K562 (cell line): ENCODE results near the gene TMEM184B. TPM values are rescaled to one million over a fixed set of nuclear protein-coding genes. Genes with fewer than 3 reads are reported as not detected.

Experiments
- ATAC-seq: fragments of 200-7000 bp; cut with Tn5 transposase; 3 replicates; pipeline ENCODE4 v1.9.1; 2020; ENCODE audit warnings: moderate library complexity
- BruUV-seq: library from RNA; stranded (reverse); fragments of 400-500 nt; replicated peaks from 2 replicates; lab custom pipeline; 2021; lab: Mats Ljungman, UMichigan
- CTCF ChIA-PET: fragments of 300-600 bp; formaldehyde crosslinking; extraction: SDS; loops from one replicate; lab custom pipeline; 2021; ENCODE audit warnings: low intra/inter-chr PET ratio; lab: Yijun Ruan, JAX
- POLR2A ChIA-PET: fragments of 300-600, 350-650 bp; sonication (Branson Sonifier 250); formaldehyde crosslinking; extraction: SDS; loops from one replicate; lab custom pipeline; 2021; ENCODE audit warnings: antibody characterized with exemption, inconsistent platforms; lab: Yijun Ruan, JAX
- DNase-seq, 4 experiments: peaks; one replicate each; pipeline versions ENCODE4 v3.0.0 to v3.0.0-alpha.2; 2011 to 2018; ENCODE audit warnings: low spot score in 3 of 4, mixed read lengths in 3 of 4; ENCODE audit errors: extremely low read depth in 1 of 4
- FAIRE-seq: peaks from 2 replicates; lab custom pipeline; 2011; peaks lifted over from hg19 to GRCh38; lab: Jason Lieb, UNC
- H2AFZ ChIP-seq: 2 replicates; pipeline ENCODE4 v1.6.0; 2011; ENCODE audit warnings: low read depth, low read length, control low read depth, inconsistent platforms
- H3K27ac ChIP-seq: fragments of 200-600 bp; 3 replicates; pipeline ENCODE4 v1.8.0; 2011; ENCODE audit warnings: low read depth, mild to moderate bottlenecking, control low read depth, inconsistent platforms, low read length, moderate library complexity, mixed read lengths; ENCODE audit errors: extremely low read depth
- H3K27me3 ChIP-seq, 2 experiments: fragments of 300-600 bp in 1 of 2; 2 replicates in 1 of 2; 3 replicates in 1 of 2; pipeline versions ENCODE4 v1.6.0 to v1.8.0; 2011; ENCODE audit warnings: inconsistent platforms in 2 of 2, low read length in 2 of 2, mild to moderate bottlenecking in 1 of 2, mixed read lengths in 1 of 2, moderate library complexity in 1 of 2; ENCODE audit not compliant: control insufficient read depth in 2 of 2, insufficient read depth in 2 of 2
- H3K36me3 ChIP-seq: fragments of 300-600 bp; 3 replicates; pipeline ENCODE4 v1.8.0; 2011; ENCODE audit warnings: mild to moderate bottlenecking, low read length, inconsistent platforms; ENCODE audit not compliant: control insufficient read depth, insufficient read depth
- H3K4me1 ChIP-seq, 2 experiments: fragments of 200-600 bp in 1 of 2; replicated peaks in 1 of 2; 2 replicates in 1 of 2; 3 replicates in 1 of 2; pipeline versions ENCODE4 v1.5.1 to v1.8.0; 2011; ENCODE audit warnings: inconsistent platforms in 2 of 2, low read length in 2 of 2, mild to moderate bottlenecking in 1 of 2, mixed read lengths in 1 of 2, moderate library complexity in 1 of 2; ENCODE audit not compliant: control insufficient read depth in 2 of 2, insufficient read depth in 2 of 2
- H3K4me2 ChIP-seq: 2 replicates; pipeline ENCODE4 v1.6.1; 2011; ENCODE audit warnings: low read length, control low read depth, inconsistent platforms, mixed read lengths; ENCODE audit not compliant: insufficient read depth
- H3K4me3 ChIP-seq: fragments of 200-600 bp; sonication (generic), shearing (Covaris generic); 2 replicates; pipeline ENCODE4 v1.5.1; 2016; ENCODE audit warnings: control low read depth, inconsistent platforms
- H3K79me2 ChIP-seq: fragments of 200-600 bp; 3 replicates; pipeline ENCODE4 v1.8.0; 2011; ENCODE audit warnings: low read length, inconsistent platforms; ENCODE audit not compliant: control insufficient read depth, insufficient read depth
- H3K9ac ChIP-seq, 2 experiments: 2 replicates each; pipeline versions ENCODE4 v1.6.0 to v1.6.1; 2011; ENCODE audit warnings: low read depth in 2 of 2, low read length in 2 of 2, control low read depth in 1 of 2, inconsistent platforms in 1 of 2, mild to moderate bottlenecking in 1 of 2, mixed read lengths in 1 of 2; ENCODE audit not compliant: insufficient read depth in 1 of 2
- H3K9me1 ChIP-seq: one replicate; pipeline ENCODE4 v1.6.0; 2011; ENCODE audit warnings: inconsistent platforms, mild to moderate bottlenecking, low read length, moderate library complexity; ENCODE audit not compliant: control insufficient read depth, insufficient read depth
- H3K9me3 ChIP-seq: replicated peaks from 2 replicates; pipeline ENCODE4 v1.5.1; 2011; ENCODE audit warnings: low read depth, low read length, inconsistent platforms; ENCODE audit not compliant: control insufficient read depth, insufficient read depth
- H4K20me1 ChIP-seq: replicated peaks from 2 replicates; pipeline ENCODE4 v1.6.1; 2011; ENCODE audit warnings: low read length, inconsistent platforms, mixed read lengths; ENCODE audit not compliant: control insufficient read depth, insufficient read depth
- FOXK1 ChIP-seq: sonication (generic); formaldehyde crosslinking; IDR thresholded peaks from 2 replicates; pipeline ENCODE4 v1.8.0; 2022; ENCODE audit warnings: missing genetic modification reagents, mild to moderate bottlenecking, borderline replicate concordance
- NR1H2 ChIP-seq: sonication (generic); formaldehyde crosslinking; IDR thresholded peaks from 2 replicates; pipeline ENCODE4 v1.4.0; 2020; ENCODE audit warnings: mild to moderate bottlenecking, missing genetic modification reagents
- TAL1 ChIP-seq: fragments of 450-650 bp; IDR thresholded peaks from 2 replicates; pipeline ENCODE4 v1.6.1; 2016; ENCODE audit warnings: mild to moderate bottlenecking
- WGBS: fragments of 100-300 bp; shearing (Covaris generic); methylation state at CpG from one replicate; pipeline ENCODE4 v1.1.6; 2016; ENCODE audit warnings: low coverage, mixed read lengths; ENCODE audit not compliant: insufficient coverage; ENCODE audit errors: missing lambda C conversion rate; 5-methylcytosine and 5-hydroxymethylcytosine counted together
- in situ Hi-C: fragments of 300-500 bp; cut with MboI; formaldehyde crosslinking; loops from 4 replicates; pipeline ENCODE4 v1.15.0; 2018; ENCODE audit warnings: inconsistent platforms, mixed read lengths
- intact Hi-C: fragments of 100-400 bp; cut with micrococcal nuclease; formaldehyde crosslinking; loops from 2 replicates; pipeline ENCODE4 v1.14.2; 2022
- polyA plus RNA-seq, 8 experiments: library from polyadenylated mRNA; depleted of rRNA in 4 of 8; stranded (reverse) in 5 of 8; unstranded in 3 of 8; fragments of >200 nt; fragmentation: Nextera tagmentation in 2 of 8; fragmentation: Illumina TruSeq in 1 of 8; extraction: Ambion mirVana in 2 of 8; extraction: Trizol in 1 of 8; gene quantifications; 2 replicates each; pipeline versions ENCODE4 v1.2.1 to v1.2.3, GENCODE V29; 2011 to 2014; ENCODE audit warnings: inconsistent platforms in 1 of 8, missing spikeins in 1 of 8
- total RNA-seq, 7 experiments: library from RNA; depleted of rRNA in 6 of 7; stranded (reverse); fragments of >200 nt in 6 of 7; fragmentation: Illumina TruSeq in 2 of 7; extraction: Trizol in 2 of 7; gene quantifications; 2 replicates each; pipeline versions ENCODE4 v1.2.1 to v1.2.3, GENCODE V29; 2011 to 2021; ENCODE audit warnings: low replicate concordance in 1 of 7
- TF ChIP-seq, protein P1 (sequence below): fragments of 450-650 bp; formaldehyde crosslinking; IDR thresholded peaks from 2 replicates; pipeline ENCODE4 v1.4.0; 2020; ENCODE audit warnings: mild to moderate bottlenecking, moderate library complexity

The TMEM184B gene
- total and polyA plus RNA-seq, 9 of the 15 experiments (the other 6 are each of a cell fraction or from before 2014, with no cell fraction given): 0.31 to 25.1 (median 6.2) TPM

DNA sequence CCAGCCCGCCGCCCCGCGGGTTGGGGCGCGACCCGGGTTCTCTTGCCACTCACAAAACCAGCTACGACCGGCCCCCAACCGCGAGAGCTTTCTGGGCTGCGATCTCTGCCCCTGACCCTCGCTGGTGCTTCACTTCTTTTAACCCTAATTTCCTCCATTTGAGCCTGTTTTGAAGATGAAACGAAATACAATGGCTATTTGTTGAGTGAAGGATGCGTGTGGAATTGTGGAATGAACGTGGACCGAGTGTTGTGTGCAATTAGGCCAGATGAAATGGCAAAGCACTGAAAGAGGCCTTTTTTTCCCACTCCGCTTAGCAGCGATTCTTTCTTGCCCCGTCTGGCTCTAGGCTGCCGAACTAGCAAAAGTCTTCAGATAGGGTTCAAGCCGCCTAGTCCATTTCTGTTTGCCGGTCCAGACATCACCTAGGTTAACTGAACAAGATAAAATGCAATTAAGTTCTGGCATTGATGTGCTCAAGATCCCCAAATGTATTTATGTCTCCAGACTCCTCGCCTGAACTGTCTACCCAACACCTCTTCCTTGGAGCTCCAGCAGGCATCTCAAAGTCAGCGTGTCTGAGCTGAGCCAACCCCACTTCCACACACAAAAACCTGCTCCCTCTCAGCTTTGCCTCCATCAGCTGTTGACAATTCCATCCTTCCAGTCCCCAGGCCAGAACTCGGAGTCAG is 471 bp upstream of the TMEM184B start (continued):
- TF ChIP-seq, protein P1, sequence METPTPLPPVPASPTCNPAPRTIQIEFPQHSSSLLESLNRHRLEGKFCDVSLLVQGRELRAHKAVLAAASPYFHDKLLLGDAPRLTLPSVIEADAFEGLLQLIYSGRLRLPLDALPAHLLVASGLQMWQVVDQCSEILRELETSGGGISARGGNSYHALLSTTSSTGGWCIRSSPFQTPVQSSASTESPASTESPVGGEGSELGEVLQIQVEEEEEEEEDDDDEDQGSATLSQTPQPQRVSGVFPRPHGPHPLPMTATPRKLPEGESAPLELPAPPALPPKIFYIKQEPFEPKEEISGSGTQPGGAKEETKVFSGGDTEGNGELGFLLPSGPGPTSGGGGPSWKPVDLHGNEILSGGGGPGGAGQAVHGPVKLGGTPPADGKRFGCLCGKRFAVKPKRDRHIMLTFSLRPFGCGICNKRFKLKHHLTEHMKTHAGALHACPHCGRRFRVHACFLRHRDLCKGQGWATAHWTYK (CRISPR knock-in tag): no peak
- TF ChIP-seq, all 486 proteins: peak for 8

DNA sequence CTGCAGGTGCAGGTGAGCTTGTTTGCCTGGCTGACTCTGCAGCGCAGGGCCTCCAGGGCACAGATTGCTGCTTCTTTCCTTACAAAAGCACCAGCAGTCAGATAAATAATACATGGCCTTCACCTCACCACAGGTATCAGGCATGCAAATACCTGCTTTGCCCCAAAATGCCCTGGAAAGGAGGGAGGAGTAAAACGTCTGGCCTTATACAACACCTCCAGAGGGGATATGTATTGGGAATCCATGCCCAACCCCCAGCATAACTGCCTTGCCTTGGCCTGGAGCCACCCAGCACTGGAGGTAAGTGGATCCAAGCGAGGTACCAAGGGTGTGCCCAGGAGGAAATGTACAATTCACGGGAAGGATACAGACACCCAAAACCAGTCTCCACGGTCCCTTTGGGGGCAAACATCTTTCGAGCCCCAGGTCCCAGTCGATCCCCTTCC is 860 bp downstream of the TMEM184B start:
- Histone ChIP-seq H3K4me1 (peaks cover 13 to 33% of the 10 kb centered on the region in 2 experiments; a peak in 4 of 5 replicates), H3K27ac (peak overlapping the region; percentile 92; the same call in 2 of the 3 replicates), H3K9ac (peak overlapping the region; percentile 89 to 95), H3K9me3 (no peaks in the 10 kb centered on the region), H3K79me2 (peaks cover 42% of the 10 kb centered on the region), H3K4me2 (peak overlapping the region; percentile 79), H4K20me1 (peaks cover 7% of the 10 kb centered on the region; the same call in 1 of the 2 replicates), H2AFZ (peak overlapping the region; percentile 70; the same call in 1 of the 2 replicates), H3K27me3 (no peaks in the 10 kb centered on the region), H3K9me1 (no peaks in the 10 kb centered on the region), H3K36me3 (peaks cover 7% of the 10 kb centered on the region; the same call in 1 of the 3 replicates), H3K4me3 (peak overlapping the region; percentile 83)
- DNase-seq: no peak
- intact Hi-C loops: no loop called here
- POLR2A ChIA-PET: interaction anchor here (0.7 to 1.6 kb wide), 2 partner anchors 11 to 16 kb away, joined by 3 to 5 read pairs; no protein-coding TSS in a partner anchor
- in situ Hi-C loops: no loop called here
- no peak; the same call in 2 of the 3 replicates for ATAC-seq
- no TSS peak for BruUV-seq
- no peak for FAIRE-seq
- WGBS: 6% methylated on average over 3 of the region's 7 CpGs
- CTCF ChIA-PET: no interaction called here
- TF ChIP-seq NR1H2 (CRISPR knock-in tag) (0 out of 2 replicates have a peak, but pooled peaks have one; percentile 42), TAL1 (no peak), FOXK1 (CRISPR knock-in tag) (0 out of 2 replicates have a peak, but pooled peaks have one; percentile 23)
